Glomerular visceral epithelial cell (primary cell): ENCODE results near the gene DONSON.
A peak's percentile ranks its signal among the peaks of the same experiment; 100 is the strongest.
"Not testable (repeated sequence)": the region's sequence is repeated elsewhere in the genome, so short reads cannot be mapped to it uniquely, and the experiment has no call there.

ENCODE experiments used
- DNase-seq: peaks from one replicate; pipeline ENCODE4 v3.0.0-alpha.2; 2016; ENCODE audit errors: extremely low spot score

DONSON gene, protein sequence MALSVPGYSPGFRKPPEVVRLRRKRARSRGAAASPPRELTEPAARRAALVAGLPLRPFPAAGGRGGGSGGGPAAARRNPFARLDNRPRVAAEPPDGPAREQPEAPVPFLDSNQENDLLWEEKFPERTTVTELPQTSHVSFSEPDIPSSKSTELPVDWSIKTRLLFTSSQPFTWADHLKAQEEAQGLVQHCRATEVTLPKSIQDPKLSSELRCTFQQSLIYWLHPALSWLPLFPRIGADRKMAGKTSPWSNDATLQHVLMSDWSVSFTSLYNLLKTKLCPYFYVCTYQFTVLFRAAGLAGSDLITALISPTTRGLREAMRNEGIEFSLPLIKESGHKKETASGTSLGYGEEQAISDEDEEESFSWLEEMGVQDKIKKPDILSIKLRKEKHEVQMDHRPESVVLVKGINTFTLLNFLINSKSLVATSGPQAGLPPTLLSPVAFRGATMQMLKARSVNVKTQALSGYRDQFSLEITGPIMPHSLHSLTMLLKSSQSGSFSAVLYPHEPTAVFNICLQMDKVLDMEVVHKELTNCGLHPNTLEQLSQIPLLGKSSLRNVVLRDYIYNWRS

DNA sequence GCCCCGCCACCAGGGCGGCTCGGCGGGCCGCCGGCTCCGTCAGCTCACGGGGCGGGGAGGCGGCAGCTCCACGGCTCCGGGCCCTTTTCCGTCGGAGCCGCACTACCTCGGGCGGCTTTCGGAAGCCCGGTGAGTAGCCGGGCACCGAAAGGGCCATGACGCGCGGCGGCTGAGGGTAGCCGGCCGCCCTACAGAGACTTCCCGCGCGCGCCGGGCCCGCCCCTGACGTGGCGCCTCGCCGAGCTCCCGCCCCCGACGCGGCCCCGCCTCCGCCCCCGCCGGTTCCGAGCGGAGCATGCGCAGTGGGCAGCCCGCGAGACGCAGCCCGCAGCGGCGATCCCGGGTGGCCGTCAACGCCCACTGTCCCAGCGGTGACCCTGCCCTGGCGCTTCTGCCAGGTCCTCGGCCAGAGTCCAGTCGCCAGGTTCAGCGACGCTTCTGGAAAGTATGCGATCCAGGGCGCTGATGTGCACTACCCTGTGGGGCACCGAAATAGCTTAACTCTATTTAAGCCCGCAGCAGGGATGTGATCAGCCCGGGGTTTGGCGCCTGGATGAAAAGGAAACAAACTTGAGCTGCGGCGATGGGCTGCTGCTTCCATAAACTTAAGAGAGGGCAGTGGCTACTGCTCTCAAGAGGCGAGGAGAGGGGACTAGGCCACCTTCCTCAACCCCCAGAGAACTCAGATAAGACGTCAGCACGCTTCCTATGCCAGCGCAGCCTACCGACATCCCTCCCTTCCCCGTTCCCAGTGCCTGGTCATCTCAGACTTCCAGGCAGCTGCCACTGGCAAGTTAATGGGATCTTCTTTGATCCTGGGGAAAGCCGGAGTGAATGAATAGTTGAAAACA lies at the start of gene DONSON:
DONSON (minus strand) TSS at position 200 of the 851 bp plus-strand sequence; CDS start at position 157, 43 bp downstream.
- peak; percentile 94 for DNase-seq

DNA sequence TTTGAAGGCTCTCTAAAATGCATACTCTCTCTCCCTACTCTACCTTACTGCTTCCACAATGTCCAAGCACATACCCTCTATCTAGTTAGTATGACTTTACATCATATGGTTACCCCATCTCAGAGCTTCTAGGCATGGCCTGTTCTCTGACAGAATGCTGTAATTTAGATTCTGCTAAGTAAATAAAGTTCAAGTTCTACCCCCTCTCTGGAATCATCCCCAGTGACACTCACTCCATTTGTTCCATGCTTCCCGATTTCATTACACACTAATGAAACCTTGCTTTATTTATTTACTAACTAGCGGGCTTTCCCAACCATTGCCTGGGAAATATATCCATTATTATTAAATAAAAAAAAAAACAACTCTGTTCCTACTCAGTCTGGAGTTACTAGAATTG lies 45.8 kb upstream of the DONSON start:
- no peak for DNase-seq

DNA sequence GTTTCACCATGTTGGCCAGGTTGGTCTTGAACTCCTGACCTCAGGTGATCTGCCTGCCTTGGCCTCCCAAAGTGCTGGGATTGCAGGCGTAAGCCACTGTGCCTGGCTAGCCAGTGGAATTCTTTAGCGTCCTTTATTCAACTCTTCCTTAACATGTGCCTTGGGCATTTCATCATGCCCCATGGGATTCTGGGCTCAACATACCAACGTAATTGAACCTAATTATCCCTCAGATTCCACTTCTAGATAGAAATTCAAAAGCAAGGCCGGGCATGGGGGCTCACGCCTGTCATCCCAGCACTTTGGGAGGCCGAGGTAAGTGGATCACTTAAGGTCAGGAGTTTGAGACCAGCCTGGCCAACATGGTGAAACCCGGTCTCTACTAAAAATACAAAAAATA lies 37.7 kb upstream of the DONSON start:
- DNase-seq = not testable (repeated sequence)

DNA sequence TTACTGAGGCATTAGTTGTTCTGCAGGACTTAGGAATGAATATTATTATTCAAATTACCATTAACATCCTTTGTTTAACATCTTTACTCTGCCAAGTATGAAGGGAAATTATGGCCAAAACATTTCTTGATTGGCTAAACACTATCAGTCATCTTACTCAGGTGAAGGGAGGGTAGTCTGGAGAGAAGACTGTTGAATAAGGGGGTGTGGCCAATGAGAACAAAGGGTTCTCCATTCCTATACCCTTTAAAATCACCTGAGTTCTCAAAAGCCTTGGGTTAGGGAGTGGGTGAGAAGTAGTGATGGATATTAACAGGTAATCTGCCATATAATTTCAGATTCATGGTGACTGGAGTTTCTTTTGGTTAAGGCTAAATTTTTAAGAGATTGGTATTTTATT lies 33.8 kb upstream of the DONSON start:
- no peak for DNase-seq

DNA sequence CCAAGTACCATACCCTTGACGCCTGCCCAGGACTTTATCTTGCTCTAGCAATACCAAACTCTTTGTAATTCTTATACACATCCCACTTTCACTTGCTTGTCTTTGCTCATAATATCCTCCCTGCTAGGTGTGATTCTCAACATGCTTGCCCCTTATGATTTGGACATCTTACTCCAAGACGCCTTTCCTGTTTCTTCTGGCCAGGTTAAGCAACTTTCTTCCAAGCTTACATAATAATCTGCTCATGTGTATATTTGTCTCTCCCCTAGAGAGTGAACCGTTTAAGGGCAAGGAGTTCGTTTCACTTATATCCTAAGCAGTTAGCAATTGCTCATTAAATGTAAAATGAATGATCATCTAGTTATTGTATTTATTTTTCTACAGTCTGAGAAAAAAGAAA lies 31.2 kb upstream of the DONSON start:
- DNase-seq = no peak

DNA sequence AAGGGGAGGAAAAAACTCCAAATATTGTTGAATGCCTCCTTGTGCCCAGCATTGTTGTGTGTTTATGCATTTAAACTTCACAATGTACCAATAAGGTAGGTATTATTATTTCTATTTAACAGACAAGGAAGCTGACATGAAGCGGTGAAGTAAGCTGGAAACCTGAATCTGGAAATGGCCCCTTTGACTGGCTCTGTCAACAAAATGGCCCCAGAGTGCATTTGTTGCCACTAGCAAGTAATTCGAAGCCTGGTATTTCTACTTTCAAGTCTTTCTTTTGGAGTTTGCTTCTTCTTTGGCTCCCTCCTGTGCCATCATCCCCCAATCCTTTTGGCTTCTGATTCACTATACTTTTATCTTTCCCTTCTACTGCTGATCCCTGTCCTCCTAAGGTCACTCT lies 29.9 kb upstream of the DONSON start:
- no peak for DNase-seq

DNA sequence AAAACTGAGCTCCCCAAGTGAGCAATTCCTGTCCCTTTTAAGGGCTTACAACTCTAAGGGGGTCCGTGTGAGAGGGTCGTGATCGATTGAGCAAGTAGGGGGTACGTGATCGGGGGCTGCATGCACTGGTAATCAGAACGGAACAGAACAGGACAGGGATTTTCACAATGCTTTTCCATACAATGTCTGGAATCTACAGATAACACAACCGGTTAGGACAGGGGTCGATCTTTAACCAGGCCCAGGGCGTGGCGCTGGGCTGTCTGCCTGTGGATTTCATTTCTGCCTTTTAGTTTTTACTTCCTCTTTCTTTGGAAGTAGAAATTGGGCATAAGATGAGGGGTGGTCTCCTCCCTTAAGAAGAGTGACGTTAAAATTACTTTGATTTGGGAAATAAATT lies 29.1 kb upstream of the DONSON start:
- not testable (repeated sequence) for DNase-seq

DNA sequence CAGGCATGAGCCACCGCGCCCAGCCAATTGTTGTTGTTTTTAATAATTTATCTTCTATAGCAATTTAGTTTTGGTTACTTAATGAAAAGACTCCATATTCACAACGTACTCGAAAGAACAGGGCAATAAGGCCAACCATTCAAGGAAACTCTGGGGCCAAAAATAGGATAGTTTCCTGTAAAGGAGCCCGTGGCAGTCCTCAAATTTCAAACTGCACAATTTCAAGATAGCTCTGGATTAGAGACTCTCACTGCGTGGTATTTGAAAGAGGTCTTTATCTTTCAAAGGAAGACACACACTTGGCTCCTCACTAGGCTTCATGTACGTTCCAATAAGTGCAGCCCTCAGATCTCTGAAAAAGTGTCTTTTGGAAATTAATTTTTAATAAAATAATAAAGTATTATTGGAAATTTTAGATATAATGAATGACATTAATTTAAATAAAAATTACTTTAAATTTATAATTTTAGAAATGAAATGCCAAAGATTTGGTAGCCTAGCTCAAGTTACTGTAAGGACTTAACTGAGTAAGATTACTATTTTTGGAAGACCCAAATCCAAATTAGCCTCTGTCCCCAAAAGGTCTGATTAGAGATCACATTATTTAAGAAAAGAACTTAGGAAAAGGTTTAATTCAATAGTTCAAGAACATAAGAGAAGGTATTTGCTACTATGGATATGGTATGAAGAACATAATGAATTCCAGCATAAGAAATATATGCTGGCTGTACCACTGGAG lies 22.7 kb upstream of the DONSON start:
- no peak for DNase-seq

DNA sequence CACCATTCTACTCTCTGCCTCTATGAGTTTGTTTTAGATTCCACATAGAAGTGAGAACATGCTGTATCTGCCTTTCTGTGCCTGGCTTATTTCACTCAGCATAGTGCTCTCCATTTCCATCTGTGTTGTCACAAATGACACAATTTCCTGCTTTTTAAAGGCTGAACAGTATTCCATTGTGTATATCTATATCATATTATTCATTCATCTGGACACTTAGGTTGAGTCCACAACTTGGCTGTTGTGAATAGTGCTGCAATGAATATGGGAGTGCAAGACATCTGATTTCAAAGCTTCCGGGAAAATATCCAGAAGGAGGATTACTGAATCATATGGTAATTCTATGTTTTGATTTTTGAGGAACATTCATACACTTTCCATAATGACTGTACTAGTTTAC lies 20.1 kb upstream of the DONSON start:
- DNase-seq = no peak

DNA sequence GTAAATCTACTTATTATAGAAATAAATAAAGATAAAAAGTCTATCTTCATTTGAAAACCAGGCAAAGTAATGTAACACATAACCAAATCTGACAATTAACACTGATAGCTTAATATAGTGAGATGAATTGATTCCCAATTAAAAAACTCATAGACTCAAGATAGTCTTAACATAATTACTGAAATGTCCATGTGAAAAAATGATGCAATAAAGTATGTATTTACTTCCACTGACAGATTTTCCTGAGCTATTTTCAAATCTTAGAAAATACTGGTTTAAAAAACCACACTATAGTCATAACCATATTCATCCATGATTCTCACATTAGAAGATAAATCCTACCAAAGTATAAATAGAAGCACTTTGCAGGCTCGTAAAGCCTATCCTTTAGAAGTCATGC lies 9.6 kb upstream of the DONSON start:
- no peak for DNase-seq

DNA sequence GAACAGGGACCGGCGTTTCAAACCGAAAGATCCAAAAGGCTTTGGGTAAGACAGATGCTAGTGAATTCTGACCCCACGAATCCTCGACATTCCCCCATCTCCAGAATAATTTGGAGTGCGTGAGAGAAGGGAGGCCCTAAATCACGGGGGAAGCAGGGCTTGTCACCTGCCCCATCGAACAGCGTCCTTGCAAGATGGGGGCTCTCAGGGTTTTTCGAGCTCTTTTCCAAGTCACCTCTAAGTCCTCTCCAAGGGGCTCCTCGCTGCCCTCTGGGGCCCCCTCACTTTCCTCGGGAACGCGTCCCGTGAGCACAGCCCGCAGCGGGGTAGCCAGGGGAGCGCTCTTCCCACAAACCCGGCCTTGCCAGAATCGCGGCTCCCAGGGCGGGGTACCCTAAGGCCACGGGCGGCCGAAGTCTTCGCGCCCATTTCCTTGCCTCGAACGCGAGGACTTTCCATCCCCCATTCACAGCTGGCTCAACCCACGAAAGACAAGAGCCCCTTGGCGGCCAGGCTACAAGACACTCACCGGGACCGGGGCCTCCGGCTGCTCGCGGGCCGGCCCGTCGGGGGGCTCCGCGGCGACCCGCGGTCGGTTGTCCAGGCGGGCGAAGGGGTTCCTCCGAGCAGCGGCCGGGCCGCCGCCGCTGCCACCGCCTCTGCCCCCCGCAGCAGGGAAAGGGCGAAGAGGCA lies 546 bp downstream of the DONSON start:
- DNase-seq = peak; percentile 53

DNA sequence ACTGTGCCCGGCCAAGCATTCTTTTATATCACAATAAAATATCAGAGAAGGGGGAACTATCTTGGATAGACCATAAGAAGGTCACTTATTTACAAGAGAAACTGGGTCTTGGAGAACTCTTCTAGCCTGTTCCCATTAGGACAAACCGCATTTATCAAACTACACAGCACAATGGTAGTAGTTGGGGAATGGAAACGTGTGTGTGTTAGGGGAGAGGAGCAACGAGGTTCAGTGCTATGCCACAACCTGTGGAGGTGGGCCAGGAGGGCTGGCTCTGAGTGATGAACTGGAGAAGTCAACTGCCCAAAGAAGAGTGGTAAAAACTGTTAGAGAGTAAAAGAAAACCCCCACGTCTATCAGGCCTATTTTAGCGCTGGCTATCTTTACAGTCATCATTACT lies 1.6 kb downstream of the DONSON start:
- no peak for DNase-seq

DNA sequence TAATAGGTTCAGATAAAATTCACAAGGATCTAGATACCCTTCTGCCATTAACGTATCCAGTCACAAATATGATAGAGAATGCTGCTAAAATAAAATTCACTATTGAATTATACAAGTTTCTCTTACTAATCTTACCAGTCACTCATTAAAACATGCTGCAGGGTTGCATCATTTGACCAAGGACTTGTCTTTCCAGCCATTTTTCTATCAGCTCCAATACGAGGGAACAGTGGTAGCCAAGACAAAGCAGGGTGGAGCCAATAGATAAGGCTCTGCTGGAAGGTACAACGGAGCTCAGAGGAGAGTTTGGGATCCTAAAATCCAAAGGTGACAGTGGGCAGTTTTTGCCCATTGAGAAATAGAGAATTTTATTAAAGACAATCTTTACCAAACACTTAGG lies 4.0 kb downstream of the DONSON start:
- no peak for DNase-seq

DNA sequence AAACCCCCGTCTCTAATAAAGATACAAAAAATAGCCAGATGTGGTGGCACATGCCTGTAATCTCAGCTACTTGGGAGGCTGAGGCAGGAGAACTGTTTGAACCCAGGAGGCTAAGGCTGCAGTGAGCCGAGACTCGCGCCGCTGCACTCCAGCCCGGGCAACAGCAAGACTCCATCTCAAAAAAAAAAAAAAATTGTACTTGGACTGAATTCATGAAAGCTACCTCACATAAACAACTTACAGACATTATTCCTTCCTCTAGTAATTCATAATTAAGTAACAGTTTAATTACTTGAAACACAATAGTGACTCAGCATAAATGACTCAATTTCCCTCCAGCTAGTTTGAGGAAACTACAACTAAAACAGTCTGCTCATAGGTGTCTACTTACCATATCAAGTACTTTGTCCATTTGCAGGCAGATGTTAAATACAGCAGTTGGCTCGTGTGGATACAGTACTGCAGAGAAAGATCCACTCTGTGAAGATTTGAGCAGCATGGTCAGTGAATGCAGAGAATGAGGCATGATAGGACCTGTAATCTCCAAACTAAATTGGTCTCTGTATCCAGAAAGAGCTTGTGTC lies 9.4 kb downstream of the DONSON start:
- DNase-seq = no peak

DNA sequence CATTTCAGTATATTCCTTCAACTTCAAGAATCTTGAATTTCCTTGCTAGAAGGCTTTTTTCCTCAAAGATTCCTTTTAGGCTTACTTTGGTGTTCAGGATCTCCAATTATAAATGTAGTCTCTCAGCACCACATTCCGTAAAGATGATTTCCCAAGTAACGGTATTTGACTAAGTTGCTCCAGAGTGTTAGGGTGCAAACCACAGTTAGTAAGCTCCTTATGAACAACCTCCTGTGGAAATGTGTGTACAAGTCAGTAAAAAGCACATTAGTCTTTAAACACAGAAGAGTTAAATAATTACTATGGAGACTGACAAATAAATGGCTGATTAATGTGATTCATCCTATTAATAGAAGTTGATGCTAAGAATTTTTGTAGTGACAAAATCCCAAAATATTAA lies 10.3 kb downstream of the DONSON start:
- DNase-seq = peak; percentile 12

DNA sequence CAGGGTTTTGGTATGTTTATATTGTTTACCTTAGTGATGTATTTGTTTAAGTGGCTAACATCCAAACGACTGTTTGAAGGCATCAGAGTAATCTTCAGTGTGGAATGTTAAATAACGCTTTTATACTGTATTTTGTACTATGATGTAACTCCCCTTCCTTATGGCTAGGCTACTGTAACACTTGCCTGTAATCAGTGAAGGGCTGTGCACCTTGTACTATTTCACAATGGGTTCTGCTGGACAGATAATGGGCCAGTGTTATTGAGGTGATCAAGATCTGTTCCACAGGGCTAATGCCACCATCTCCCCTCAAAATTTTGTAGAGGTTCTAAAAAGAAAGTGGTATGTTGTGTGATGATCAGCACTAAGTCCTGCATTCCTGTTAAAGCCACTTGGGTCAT lies 11.7 kb downstream of the DONSON start:
- DNase-seq = not testable (repeated sequence)

DNA sequence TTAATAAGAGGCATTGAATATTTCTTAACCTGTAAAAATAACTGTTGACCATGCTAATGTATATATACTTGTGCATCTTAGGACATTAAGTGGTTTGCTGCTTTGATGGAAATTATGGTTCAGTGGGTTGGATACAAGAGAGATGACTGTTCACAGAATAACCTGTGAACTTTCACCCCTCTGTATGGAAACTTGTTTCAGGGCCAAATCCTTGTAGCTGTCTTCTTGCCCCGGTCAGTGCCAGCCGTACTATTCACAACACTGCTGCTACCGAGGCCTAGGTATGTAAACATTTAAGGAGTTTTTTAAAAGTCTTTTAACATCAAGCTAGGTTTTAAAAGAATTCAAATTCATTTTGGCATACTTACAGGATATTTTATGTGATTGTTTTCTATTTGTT lies 16.1 kb downstream of the DONSON start:
- no peak for DNase-seq

DNA sequence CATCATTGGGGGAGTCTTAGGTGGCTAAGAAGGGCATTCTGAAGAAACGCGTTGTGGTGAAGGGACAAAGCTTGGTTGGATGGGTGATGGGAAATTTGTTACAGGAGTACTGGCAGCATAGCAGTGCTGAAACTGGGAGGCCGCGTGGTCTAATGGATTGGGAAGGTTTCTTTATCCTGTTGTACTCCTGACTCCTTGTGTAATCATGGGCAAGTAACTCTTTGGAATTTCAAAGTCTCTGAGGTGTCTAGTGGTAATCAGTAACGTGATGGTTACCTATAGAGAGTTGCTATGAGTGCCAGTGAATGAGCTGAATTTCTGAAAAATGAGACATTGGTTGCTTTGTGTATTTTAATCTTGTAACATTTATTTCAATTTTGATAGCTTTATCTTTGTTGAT lies 18.5 kb downstream of the DONSON start:
- peak; percentile 53 for DNase-seq

DNA sequence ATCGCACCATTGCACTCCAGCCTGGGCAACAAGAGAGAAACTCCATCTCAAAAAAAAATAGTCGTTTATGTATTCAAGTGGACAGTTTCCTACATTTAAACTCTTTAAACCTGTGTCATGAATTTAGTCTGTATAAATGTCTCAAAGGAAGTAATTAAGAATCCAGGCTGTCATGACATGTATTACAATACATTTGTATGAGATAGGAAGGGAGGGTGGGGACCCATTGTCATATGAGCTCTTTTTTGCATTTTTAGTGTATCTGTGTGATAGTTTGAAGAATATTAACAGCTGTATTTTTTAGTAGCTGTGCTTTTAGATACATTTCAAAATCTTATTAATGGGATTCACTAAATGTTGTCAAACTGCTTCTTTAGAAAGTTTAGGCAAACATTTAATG lies 20.0 kb downstream of the DONSON start:
- no peak for DNase-seq

DNA sequence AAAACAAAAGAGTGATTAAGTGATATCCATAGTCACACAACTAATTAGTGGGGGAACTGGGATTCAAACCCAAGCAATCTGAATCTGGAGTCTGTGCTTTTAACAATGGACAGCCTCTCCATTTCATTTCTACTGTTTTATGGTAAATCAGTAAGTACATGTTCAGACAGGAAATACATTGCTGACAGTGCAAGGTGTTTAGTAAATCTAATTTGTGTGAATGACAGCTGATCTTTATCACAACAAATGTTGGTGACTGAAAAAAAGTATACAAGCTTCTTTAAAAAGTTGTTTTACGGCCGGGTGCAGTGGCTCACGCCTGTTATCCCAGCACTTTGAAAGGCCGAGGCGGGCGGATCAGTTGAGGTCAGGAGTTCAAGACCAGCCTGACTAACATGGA lies 20.6 kb downstream of the DONSON start:
- DNase-seq = no peak

DNA sequence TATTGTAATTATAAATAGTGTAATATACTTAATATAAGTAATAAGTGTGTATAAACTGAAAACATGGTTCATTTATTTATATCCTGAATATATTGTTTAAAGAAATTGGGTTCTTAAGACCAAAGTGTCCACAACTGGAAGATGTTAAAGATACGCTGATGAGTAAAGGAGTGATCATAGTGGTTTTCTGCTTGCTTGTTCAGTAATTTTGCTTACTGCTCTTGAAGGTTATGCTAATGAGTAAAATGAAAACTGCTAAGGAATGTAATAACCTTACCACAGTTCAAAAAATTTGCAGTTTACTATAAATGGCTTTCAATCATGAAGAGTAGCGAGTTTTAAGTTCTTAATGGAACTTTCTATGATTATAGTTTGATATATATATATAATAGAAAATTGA lies 22.0 kb downstream of the DONSON start:
- DNase-seq = no peak
